ENCODE measurements around the gene PACRG.

GRCh38 chr6:163092876-163093275 is 365.1 kb downstream of the PACRG start:
- TF ChIP-seq, protein P1, sequence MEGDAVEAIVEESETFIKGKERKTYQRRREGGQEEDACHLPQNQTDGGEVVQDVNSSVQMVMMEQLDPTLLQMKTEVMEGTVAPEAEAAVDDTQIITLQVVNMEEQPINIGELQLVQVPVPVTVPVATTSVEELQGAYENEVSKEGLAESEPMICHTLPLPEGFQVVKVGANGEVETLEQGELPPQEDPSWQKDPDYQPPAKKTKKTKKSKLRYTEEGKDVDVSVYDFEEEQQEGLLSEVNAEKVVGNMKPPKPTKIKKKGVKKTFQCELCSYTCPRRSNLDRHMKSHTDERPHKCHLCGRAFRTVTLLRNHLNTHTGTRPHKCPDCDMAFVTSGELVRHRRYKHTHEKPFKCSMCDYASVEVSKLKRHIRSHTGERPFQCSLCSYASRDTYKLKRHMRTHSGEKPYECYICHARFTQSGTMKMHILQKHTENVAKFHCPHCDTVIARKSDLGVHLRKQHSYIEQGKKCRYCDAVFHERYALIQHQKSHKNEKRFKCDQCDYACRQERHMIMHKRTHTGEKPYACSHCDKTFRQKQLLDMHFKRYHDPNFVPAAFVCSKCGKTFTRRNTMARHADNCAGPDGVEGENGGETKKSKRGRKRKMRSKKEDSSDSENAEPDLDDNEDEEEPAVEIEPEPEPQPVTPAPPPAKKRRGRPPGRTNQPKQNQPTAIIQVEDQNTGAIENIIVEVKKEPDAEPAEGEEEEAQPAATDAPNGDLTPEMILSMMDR (IDR thresholded peaks at IDR 0.05 in 4 of 5, conservative IDR thresholded peaks at IDR 0.05 in 1 of 5): no peak
- TF ChIP-seq POLR2A (IDR thresholded peaks at IDR 0.05): no peak

Measured in gastrocnemius medialis (tissue), 4 donors.